Lung microvascular endothelial cell (primary cell): ENCODE data around the gene FRMD4A. TPM values are rescaled to one million over a fixed set of nuclear protein-coding genes. Genes with fewer than 3 reads are reported as not detected.

ENCODE experiments used
- DNase-seq, 2 donors: peaks; one replicate each; pipeline versions ENCODE4 v3.0.0 to v3.0.0-alpha.2; 2010; ENCODE audit warnings: low read depth in 2 of 2
- total RNA-seq: library from RNA; depleted of rRNA; stranded (reverse); fragments of >200 nt; gene quantifications from 2 replicates; pipeline ENCODE4 v1.2.1, GENCODE V29; 2014

Gene FRMD4A
- total RNA-seq, 1 donor from 2014 or later: 9.7 TPM

GRCh38 chr10:13658871-13659685 lies 671.6 kb downstream of the FRMD4A start:
- peak; percentile 44 to 83 for DNase-seq

GRCh38 chr10:13658264-13658663 lies 672.5 kb downstream of the FRMD4A start:
- DNase-seq: peak in 1 of 2 donors; percentile 14

GRCh38 chr10:13657101-13657680 lies 673.5 kb downstream of the FRMD4A start:
- no peak for DNase-seq

GRCh38 chr10:13656337-13657100 lies 674.2 kb downstream of the FRMD4A start:
- DNase-seq: no peak

- no peak for DNase-seq
Observed at GRCh38 chr10:13654846-13655245, 675.9 kb downstream of the FRMD4A start.

- no peak for DNase-seq
Observed at GRCh38 chr10:13654118-13654830, 676.5 kb downstream of the FRMD4A start.

GRCh38 chr10:13652860-13653259 lies 677.9 kb downstream of the FRMD4A start:
- DNase-seq: no peak

- DNase-seq: no peak
Observed at GRCh38 chr10:13651969-13652720, 678.6 kb downstream of the FRMD4A start.

GRCh38 chr10:13650961-13651360 lies 679.8 kb downstream of the FRMD4A start:
- no peak for DNase-seq

GRCh38 chr10:13649844-13650520 lies 680.7 kb downstream of the FRMD4A start:
- no peak for DNase-seq

- DNase-seq: no peak
Observed at GRCh38 chr10:13648425-13648824, 682.3 kb downstream of the FRMD4A start.

- no peak for DNase-seq
Observed at GRCh38 chr10:13644866-13645265, 685.9 kb downstream of the FRMD4A start.

GRCh38 chr10:13643016-13643415 lies 687.7 kb downstream of the FRMD4A start:
- no peak for DNase-seq

- no peak for DNase-seq
Observed at GRCh38 chr10:13642293-13642692, 688.4 kb downstream of the FRMD4A start.

- DNase-seq: no peak
Observed at GRCh38 chr10:13637894-13638293, 692.8 kb downstream of the FRMD4A start.

- peak; percentile 47 to 51 for DNase-seq
Observed at GRCh38 chr10:13637303-13637856, 693.3 kb downstream of the FRMD4A start.

- DNase-seq: no peak
Observed at GRCh38 chr10:13636776-13637175, 693.9 kb downstream of the FRMD4A start.

GRCh38 chr10:13634207-13634606 lies 696.5 kb downstream of the FRMD4A start:
- no peak for DNase-seq

- DNase-seq: peak in 1 of 2 donors; percentile 16
Observed at GRCh38 chr10:13633689-13634088, 697.0 kb downstream of the FRMD4A start.

GRCh38 chr10:13632884-13633440 lies 697.8 kb downstream of the FRMD4A start:
- no peak for DNase-seq
